Stimulated activated CD4-positive, alpha-beta T cell treated with anti-CD3 and anti-CD28 coated beads, Interleukin-2, amount 100 ng/mL, for 48 hours (primary cell): ENCODE results near the gene ZDHHC14.
"Not testable (repeated sequence)": the region's sequence is repeated elsewhere in the genome, so short reads cannot be mapped to it uniquely, and the experiment has no call there.

Experiments used
- DNase-seq, 2 donors: peaks; one replicate each; pipeline ENCODE4 v3.0.0-alpha.2; 2020

ZDHHC14 gene

DNA sequence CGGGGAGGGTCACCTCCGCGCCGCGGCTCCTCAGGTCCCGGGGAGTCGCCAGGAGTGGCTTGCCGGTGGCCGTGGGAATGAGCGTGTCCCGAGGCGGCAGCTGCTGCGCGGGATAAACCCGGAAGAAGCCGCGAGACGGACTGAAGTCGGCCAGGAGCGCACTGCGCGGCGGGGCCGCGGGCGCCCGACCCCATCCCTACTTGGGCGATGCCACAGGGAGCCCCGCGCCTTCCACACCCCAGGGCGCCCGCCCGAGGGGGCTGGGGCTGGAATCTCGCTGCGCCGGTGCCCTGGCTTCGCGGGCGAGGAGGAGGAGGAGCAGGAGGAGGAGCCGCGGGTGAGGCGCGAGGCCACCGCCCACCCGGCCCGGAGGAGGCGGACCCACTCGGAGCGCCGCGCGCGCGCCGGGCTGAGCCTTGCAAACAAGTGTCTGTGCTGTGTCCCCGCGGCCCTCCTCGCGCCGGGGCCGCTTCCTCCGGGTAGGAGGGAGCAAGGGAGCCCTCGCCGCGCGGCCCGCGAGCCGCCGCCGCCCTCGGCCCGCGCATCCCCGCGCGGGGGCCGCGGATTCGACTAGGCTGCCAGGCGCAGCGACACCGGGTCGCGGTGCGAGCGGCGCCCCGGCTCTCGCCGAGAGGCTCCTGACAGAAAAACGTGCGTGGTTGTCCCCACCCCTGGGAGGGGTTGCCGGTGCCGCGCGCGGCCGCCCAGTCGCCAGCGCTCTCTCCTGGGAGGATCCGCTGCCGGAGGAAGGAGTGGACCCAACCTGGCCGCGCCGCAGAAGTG is at the start of gene ZDHHC14:
ZDHHC14 (plus strand) TSS at position 412 of the 783 bp plus-strand sequence.
- peak; percentile 81 to 84 for DNase-seq

DNA sequence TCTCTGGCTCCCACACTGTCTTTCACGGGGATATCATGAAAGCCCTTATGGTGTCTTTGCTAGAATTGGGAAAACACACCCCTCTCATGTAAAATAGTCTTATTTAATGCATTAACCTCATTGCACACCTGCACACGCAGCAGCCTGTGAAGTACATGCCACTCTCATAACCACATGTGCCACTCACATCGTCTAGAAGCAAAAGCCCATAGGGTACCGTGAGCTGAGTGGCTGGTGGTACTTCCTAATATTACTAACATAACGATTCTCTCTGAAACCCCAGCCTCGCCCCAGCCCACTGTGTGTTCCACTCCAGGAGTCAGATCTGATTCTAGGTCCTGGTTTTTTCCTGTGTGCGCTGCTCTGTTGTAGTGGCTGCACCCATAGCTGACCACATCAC is 48.2 kb upstream of the ZDHHC14 start:
- DNase-seq = no peak

DNA sequence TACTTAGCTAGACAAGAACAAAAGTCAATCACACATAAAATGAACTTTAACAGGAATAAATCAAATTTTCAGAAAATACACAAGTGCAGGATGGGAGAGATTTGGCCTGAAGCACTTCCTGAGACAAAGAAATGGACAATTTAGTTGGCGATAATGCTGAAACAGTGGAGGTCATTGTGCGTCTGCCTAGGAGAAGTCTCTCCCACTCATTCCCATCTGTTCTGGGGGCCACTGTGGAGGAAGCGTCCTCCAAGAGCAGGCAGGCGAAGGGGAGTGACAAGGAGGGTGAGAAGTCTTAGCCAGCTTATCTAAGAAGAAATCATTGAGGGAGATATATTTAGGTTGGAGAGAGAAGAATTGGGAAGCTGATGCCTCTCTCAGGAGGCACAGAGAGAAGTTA is 47.5 kb upstream of the ZDHHC14 start:
- DNase-seq = no peak

DNA sequence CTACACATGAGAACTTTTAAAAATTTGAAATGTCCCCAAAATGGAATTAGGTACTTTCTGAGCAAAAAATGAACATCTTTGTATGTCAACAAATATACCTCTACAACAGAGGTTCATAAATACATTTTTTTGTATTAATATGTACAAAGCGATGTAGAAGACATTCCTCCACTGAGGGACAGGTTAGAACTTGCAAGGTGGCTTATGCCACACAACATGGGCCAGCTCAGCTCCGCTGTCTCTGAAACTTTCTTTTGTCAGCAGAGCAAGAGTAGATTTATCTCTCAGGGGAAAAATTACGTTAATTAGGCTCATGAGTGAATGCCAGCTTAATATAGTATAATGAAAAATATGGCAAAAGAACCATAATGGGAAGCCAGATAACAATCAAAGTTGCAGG is 47.0 kb upstream of the ZDHHC14 start:
- DNase-seq = no peak

DNA sequence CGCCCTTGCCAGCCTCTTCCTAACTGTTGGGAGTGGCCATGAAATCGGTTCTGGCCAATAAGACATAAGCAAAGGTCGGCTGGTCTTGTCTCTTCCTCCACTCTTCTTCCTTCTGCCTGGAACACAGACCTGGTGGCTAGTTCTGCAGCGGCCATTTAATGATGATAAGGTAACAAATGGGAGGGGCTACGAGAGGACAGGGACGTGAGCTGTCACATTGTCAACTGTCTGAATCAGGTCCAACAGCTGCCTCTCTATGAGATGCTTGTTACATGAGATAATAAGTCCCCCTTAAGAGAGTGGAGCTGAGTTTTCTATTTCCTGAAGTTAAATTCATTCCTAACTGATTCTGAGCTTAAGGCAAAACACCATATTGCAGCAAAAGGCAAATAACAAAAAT is 45.2 kb upstream of the ZDHHC14 start:
- DNase-seq = no peak

DNA sequence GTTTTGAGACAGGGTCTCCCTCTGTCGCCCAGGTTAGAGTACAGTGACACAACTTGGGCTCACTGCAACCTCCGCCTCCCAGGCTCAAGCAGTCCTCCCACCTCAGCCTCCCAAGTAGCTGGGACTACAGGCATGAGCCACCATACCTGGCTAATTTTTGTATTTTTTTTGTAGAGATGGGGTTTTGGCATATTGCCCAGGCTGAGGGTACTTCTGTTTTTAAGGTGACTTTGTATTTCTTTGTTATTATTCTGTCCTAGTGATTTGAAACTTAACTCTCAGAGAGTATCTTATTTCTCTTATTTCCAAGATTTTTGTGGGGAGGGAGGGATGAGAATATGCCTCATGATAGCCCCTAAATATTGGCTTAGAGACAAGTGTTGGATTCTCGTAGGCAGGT is 43.7 kb upstream of the ZDHHC14 start:
- not testable (repeated sequence) for DNase-seq

DNA sequence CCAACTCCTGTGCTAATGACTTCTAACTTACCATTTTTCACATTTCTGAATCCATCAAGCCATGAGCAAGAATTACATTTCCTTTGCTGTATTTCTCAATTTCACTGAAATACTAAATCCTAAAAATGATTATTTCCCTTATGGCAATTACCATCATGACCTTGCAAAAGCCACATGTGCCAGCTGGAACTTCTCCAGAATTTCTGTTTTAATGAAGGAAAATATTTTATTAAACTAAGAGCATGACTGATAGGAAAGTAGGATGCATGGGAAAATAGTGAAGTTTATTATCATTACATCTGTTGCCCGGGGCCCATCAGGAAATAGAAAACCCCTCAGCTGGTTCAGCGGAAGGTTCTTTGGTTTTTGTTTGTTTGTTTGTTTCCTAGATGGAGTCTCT is 43.2 kb upstream of the ZDHHC14 start:
- no peak for DNase-seq

DNA sequence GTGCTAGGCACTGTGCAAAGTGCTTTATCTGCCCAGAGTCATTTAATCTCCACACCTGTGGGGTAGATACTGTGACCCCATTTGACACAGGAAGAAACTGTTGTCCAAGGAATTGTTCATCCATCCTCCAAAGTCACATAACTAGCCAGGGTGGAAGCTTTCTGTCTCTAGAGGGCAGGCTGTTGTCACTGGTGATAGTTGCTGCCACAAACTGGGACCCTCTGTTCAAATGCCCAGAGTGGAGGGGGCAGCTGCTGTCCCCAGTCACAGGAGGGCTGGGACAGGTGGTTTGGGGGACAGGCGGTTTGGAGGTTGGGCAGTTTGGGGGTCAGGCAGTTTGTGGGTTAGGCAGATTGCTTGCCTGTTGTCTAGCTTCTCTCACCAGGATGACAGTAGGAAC is 41.6 kb upstream of the ZDHHC14 start:
- DNase-seq = no peak

DNA sequence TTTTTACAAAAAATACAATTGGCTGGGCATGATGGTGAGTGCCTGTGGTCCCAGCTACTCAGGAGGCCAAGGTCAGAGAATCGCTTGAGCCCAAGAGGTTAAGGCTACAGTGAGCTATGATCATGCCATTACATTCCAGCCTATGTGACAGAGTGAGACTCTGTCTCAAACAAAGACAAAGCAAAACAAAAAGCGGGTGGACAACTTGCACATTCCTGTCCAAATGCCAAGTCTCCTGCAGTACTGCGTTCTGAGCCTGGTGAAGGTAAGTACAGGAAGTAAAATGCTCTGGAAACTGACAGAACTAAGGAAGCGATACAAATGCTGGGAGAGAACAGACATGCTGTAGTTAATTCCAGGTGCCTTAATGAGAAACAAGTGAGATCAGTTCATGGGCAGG is 37.3 kb upstream of the ZDHHC14 start:
- no peak for DNase-seq

DNA sequence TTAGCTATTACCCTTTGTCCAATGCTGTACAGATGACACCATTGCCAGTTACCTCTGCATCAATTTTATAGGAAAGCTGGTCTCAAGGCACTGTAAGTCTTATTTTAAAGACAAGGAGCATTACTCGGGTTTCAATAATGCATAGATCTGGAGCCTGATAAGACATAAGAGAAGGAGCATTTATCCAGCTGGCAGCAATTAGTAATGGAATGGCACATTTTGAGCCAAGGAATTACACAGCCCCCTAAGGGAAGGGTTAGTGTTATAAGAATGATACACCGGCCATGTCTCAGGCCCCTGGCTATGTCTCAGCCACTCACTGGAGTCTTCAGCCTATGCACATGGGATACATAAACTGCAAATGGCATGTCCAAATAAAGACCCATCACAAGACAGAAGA is 34.6 kb upstream of the ZDHHC14 start:
- DNase-seq = no peak

DNA sequence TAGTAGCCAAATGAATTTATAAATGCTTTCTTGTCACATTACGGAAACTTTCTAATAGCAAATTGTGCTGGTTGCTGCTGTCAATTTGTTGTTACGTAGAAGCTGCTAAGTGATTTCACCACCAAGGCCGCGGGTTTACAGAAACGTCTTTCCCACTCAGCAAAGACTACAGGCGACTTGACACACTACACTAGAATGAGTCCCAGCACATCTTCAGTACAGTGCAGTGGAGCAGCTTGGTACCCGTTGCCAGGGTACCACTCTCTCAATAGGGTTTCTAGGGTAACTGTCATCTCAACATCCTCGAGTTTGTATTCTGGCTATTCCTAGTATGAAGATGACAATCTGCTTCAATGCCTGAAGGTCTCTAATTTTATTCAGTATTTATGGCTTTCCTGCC is 22.7 kb upstream of the ZDHHC14 start:
- no peak for DNase-seq

DNA sequence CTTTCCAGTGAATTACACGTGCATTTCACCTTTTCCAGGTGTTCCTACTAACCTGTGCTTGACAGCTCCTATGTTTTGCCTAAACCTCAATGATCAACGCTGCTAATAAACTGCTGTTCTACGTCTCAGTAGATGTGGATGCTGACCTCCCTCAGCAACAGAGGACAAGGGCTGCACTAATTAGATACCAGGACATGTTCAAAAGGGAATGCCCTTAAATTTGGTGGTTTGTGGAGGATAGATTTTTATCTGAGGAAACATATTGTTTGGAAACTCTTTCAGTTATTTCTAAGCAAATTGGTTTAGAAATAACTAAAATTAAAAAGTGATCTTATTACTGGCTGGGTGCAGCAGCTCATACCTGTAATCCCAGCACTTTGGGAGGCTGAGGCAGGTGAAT is 19.1 kb upstream of the ZDHHC14 start:
- no peak for DNase-seq

DNA sequence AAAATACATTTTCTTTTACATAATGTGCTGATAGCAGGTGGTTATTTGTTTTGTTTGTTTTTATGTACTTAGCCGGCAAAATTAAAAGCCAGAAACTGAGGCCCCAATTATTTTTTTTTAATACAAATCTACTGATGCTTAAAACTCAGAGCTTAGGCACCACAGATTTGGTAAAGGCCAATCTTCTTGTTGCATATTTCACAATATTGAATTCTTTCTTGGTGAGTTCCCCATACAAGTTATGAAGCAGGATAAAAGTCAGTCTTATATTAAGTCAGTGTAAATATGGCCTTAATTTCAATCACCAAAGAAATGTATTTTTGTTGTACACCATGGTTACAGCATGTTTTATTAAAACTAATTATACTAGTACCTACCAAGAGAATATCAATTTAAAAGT is 16.3 kb upstream of the ZDHHC14 start:
- no peak for DNase-seq

DNA sequence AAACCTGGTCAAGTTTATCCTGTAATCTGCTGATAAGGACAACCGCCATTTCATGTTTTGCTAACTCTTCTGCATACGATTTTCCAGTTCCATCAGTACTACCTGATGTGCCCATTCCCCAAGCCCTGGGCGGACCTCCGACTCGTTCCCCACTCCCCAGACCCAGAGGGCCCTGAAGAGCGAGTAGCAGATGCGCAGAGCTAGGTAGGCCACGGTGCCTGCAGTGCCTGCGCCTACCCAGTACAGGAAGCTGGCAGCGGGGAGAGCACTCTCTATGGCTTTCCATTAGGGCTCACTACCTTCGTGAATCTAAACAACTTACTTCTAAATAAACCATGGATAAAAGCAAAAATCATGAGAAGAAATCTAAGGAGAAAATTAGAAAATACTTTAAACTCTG is 14.3 kb upstream of the ZDHHC14 start:
- DNase-seq = no peak

DNA sequence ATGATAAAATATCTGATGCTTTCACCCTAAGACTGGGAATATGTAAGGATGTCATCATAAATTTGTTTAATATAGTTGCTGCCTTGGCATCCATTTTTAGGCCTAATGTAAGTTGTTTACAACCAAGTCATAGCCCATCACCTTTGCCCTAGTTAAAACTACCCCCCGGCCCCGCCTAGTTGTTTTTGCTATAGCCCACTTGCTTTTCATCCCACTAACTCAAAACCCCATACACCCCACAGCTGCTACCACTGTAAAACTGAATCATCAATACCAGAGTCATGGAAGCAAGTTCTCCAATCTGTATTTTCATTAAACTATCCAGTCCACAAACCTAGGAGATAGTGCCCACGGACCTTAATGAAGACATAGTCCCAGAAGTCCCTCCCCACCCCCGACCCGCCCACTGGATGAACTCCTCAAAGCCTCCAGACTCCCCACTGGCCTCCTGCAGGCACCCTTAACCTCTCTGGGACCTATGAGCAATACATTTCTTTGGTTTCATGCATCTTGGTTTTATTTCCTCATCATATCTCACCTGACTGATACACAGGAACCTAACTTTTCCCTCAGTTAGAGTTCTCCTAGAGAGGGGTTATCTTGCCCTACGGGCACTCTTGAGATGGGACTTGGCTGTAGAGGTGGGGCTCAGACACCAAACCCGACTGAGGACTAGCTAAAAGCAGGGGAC is 12.5 kb upstream of the ZDHHC14 start:
- no peak for DNase-seq

DNA sequence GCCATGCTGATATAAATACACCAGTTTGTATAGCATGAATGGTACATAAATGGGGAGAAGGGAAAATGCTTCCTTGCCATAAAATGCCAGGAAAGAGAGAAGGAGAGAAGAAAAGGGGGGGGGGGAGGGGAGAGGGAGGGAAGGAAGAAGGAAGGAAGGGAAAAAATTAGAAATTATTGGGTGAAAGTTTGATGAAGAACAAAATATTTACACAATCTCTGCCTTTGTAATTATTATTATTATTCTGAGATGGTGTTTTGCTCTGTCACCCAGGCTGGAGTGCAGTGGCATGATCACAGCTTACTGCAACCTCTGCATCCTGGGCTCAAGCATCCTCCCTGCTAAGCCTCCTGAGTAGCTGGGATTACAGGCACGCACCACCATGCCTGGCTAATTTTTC is 10.2 kb upstream of the ZDHHC14 start:
- DNase-seq = no peak

DNA sequence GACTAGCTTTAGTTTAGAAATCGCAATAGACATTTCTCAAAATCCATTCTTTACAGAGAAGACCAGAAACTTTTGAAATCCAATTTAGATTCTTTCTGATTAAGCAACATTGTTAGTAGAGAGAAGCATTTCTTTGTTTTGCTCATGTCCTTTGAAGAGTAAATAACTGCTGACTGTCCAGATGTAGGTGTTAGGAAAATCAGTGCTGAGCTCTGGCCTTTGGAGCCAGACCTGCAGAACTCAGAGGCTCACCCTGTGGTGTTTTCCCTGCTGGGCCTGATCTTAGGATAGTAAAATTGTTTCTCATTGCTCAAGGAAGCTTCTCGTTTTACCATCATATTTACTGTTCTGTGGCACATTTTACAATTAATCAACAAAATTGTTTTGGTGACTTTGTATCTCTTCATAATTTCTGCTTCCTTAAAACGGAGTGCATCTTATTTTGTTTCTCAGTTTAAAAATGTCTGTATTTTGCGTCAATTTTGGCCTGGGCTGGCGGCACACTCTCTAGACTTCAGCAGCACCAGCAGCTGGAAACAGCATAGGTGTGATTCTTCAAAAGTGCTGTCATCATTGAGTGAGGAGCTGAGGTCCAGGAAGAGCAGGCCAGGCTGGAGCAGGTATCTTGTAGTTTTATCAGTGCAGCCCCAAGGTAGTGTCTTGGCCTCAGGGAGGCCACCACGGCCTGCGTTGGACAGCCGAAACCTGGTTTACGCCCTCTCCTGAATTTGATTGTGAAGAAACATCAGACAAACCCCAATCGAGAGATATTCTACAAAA is 8.3 kb upstream of the ZDHHC14 start:
- DNase-seq = no peak

DNA sequence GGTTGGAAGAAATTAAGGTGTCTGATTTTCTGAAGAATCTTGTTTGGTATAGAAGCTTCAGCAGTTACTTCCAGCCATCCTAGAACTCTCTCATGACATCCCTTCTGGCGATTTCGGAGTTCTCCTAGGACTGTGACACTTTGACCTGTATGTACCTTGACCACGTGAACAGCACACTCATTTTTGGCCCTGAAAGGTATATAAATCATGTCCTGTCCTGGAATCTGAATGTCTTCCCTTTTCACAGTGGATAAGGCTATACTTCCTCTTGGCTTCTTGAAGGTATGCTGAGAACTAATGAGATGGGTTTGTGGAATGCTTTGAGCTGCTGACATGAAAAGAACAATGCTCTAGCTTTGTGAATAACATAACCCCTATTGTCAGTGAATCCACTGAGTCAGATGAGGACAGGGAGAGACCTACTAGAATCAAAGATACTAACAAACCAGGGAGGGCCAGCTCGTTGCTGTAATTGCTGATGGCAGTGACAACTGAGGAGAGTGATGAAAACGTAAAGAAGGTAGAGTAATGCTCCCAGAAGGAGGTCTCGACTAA is 6.0 kb upstream of the ZDHHC14 start:
- no peak for DNase-seq

DNA sequence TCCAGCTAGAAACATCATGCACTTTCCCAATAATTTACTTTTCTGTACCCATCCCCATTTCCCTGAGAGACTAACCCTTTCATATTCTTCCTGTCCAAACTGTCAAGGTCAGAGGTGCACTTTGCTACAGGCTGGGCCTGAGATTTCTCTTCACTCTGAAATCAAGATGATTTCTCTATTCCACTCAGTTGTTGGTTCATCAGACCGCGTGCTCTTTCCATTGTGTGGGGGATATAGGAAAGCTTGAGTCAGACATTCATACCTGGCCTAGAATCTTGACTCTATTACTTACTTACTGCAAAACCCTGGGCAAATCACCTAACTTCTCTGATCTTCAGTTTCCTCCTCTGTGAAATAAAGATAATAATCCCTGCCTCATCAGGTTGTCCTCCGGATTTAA is 4.7 kb upstream of the ZDHHC14 start:
- DNase-seq = no peak

DNA sequence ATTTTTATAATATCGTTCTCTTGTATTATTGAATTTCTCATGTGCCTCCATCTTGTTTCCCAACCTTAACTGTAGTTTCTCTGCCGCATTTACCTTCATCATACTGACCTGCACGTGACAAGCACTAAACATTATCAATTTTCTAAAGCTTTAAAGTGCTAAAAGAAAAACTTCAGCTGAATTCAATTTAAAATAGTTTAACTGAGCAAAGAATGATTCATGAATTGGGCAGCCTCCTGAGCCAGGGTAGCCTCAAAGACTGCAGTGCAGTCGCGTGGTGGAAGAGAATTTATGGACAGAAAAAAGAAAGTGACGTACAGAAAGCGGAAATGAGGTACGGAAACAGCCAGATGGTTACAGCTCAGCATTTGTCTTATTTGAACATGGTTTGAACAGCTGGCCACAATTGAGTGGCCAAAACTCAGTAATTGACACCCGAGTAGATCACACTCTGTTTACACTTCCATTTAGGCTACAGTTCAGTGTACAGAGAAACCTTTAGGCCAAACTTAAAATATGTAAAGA is 4.2 kb upstream of the ZDHHC14 start:
- DNase-seq = no peak

DNA sequence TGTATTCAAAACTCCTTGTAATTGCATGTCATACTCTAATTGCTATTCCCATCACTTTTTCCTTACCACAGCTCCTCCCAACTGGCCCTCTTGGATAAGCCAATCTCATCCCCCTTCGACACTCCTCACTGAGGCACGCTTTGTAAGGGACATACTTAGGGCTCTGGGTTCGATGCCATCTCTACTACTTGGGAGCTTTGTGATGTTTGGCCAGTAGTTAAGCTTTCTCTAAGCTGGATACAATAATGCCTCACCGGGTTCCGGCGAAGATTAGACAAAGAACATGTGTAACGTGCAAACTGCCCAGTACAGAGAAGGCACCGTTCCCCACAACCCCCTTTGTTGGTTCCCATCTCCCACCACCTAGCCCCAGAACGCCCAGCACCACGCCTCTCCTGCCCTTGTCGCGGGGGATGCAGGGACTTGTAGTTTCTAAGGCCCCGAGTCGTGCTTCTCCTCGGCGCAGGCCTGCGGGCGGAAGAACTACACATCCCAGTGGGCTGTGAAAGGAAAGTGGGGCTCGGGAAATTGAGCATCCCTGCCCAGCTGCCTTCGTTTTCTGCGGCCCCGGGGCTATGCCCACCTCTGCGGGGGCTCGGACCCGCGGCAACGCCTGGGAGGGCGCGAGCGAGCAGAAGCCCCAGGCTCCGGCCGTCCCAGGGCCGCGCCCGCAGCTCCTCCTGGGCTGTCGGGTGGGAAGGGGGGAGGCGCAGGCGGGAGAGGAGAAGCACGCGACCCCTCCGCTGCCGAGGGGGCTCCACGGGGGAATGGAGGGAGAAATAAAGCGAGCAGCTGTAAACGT is 1.1 kb upstream of the ZDHHC14 start:
- DNase-seq = peak; percentile 79

DNA sequence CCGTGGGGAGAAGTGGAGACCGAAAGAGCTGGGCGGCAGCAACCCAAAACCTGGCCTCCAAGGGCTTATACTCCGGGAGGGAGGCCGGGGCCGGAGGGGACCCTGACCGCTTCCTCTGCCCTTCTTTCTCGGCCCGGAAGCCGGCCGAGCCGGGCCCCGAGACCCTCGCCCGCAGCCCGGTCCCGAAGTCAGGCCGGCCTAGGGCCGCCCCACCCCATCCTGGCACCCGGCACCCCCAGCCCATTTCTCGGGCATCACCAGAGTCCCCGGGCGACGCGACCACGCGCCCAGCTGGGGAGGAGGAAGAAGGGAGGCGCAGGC is 572 bp upstream of the ZDHHC14 start:
- no peak for DNase-seq
